Measurements from ENCODE around the gene PRAMEF5.
"Not testable (repeated sequence)": the region's sequence is repeated elsewhere in the genome, so short reads cannot be mapped to it uniquely, and the experiment has no call there.

The PRAMEF5 gene

DNA sequence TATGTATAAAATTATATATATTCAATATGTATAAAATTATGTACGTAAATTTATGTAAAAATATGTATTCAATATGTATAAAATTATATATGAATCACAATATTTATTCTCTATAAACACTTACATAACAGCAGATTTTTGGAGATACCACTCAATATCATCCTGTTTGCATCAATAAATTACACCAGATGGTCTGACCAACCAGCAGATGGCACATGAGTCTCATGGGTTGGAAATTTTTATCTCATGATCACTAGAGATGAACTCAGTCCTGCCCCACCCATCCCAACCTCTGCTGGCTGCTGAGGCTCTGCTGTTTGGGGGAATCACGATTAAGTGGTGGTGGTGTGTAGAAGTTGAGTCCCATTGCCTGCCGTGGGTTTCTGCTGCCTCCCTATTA lies 25.6 kb downstream of the PRAMEF5 start:
- not testable (repeated sequence) for DNase-seq

DNA sequence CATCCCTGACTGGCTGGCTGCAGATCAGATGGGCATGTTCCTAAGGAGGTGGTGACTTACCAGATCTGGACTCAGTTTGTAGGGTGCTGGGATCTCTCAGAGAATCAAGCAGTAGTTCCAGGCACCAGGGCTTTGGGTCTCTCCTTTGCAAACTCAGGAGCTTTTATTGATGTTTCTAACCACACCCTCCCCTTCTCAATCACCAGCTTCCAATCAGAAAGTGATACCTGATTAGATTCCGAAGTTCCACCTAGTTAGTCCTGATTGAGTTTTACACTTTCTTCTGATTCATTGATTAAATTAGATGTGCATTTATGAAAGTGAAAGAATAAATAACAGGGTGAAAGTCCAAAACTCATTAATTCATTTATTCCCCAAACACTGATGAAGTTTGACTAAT lies 31.0 kb downstream of the PRAMEF5 start, which contains the start of gene PRAMEF8:
TSS of gene PRAMEF8 (minus strand) at position 101 of the 400 bp plus-strand sequence. CDS start 1,046 bp downstream, outside the sequence.
- not testable (repeated sequence) for DNase-seq

DNA sequence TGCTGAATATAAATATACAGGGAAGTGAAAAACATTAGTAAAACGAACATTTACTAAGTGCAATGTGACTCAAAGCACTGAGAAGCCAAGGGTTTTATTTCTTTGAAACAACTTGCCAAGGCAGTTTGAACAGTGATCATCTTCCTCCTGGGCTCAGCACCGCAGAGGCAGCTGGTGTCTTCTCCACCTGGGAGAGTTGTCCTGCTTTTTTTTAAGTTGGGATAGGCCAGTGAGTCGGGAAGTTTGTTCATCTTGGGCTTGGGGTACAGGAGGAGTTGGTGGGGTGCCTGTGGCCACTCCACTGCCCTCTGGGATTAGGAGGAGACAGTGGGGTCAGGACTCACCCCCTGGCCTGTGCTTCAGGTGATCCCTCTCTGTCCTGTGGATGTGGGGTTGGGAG lies 35.0 kb downstream of the PRAMEF5 start:
- DNase-seq: not testable (repeated sequence)

DNA sequence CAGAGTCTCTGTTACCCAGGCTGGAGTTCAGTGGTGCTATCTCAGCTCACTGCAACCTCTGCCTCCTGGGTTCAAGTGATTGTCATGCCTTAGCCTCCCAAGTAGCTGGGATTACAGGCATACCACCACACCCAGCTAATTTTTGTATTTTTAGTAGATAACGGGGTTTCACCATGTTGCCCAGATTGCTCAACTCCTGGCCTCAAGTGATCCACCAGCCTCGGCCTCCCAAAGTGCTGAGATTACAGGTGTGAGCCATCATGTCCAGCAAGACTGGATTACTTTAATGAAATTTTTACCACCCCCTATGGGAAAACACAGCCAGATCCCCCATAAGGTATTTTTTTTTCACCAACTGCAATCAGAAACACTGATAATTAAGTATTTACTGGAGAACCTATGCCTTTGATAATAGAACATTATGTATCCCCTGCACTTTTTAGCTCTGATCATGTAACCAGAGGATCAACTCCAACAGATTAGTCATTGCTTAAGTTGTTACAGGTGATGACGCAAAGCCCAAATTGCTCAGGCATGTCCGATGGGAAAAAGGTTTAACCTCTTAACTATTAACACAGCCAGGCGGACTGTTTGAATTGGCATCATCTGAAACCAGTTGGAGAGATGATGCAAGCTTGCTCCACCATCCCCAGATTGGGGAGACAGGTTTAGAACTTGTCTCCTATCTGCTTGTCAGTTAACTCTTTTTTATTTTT lies 43.4 kb downstream of the PRAMEF5 start:
- DNase-seq: not testable (repeated sequence)

DNA sequence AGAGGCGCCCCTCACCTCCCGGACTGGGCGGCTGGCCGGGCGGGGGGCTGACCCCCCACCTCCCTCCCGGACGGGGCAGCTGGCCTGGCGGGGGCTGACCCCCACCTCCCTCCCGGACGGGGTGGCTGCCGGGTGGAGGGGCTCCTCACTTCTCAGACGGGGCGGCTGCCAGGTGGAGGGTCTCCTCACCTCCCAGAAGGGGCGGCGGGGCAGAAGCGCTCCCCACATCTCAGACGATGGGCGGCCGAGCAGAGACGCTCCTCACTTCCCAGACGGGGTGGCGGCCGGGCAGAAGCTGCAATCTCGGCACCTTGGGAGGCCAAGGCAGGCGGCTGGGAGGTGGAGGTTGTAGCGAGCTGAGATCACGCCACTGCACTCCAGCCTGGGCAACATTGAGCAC lies 44.7 kb downstream of the PRAMEF5 start:
- DNase-seq: not testable (repeated sequence)

DNA sequence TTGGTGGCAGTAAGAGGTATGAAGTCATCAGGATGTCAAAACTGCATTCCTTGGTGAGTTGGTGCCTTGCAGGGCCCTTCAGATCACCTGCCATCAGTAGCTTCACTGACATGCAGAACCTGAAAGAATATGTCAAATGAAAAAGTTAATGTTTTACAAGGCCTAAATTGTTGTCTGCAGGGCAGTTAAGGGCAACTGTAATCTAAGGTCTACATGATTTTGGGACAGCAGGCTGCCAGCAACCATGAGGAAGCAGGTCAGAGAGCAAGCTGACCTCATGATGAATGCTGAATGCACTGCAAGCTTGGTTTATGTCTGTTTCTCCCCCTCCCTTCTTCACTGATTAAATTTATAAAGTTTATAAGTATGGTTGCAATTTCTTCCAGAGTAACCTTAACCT lies 48.2 kb downstream of the PRAMEF5 start:
- not testable (repeated sequence) for DNase-seq

DNA sequence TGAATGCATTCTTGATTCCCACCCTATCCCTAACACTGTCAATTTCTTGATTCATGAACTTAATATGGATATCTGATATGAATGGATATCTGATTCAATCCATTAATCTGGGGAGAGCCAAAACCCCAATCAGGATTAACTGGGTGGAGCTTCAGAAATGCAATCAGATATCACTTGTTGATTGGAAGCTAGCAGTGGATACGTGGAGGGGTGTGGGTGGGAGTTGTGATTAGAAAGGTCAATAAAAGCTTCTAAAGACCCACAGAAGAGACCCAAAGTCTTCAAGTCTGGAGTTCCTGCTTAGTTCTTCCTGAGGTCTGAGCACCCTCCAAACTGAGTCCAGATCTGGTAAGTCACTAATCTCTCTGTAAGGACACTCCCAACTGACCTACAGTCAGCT lies 49.2 kb downstream of the PRAMEF5 start, which contains the start of gene PRAMEF33:
TSS of gene PRAMEF33 (plus strand) at position 301 of the 400 bp plus-strand sequence. CDS start 2,416 bp downstream, outside the sequence.
- not testable (repeated sequence) for DNase-seq
